Peyer's patch (tissue), 4 donors: Measurements from ENCODE around the gene XIRP2.

Experiments used
- POLR2A ChIP-seq, 2 donors: fragments of 450-650 bp; IDR thresholded peaks; one replicate each; pipeline ENCODE4 v1.5.1; 2017; ENCODE audit warnings: antibody characterized with exemption in 2 of 2, mild to moderate bottlenecking in 2 of 2, moderate library complexity in 2 of 2
- TF ChIP-seq, protein P1 (sequence below), 6 experiments: fragments of 450-650 bp in 4 of 6; fragments of 200-600 bp in 2 of 6; sonication (generic) in 1 of 6; IDR thresholded peaks; one replicate each; pipeline ENCODE4 v1.5.1; 2017 to 2019; ENCODE audit warnings: antibody characterized with exemption in 6 of 6, mild to moderate bottlenecking in 3 of 6, moderate library complexity in 1 of 6

DNA sequence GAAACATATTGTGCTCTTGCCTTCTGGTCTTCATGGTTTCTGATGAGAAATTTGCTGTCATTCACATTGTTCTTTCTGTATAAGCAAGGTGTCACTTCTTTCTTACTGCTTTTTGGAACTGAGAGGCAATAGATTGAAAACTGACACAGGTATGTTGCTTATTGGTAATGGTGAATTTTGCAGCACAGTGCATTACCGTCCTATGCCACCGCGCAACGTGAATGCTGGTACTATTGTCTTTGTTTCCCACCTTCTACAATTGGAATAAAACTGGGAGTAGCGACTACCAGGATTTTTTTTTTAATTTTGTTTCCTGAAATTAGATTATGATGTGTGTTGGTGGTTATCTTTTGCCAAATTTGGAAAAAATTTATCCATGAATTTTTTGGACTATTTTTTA is 11.4 kb downstream of the XIRP2 start:
- TF ChIP-seq, protein P1, sequence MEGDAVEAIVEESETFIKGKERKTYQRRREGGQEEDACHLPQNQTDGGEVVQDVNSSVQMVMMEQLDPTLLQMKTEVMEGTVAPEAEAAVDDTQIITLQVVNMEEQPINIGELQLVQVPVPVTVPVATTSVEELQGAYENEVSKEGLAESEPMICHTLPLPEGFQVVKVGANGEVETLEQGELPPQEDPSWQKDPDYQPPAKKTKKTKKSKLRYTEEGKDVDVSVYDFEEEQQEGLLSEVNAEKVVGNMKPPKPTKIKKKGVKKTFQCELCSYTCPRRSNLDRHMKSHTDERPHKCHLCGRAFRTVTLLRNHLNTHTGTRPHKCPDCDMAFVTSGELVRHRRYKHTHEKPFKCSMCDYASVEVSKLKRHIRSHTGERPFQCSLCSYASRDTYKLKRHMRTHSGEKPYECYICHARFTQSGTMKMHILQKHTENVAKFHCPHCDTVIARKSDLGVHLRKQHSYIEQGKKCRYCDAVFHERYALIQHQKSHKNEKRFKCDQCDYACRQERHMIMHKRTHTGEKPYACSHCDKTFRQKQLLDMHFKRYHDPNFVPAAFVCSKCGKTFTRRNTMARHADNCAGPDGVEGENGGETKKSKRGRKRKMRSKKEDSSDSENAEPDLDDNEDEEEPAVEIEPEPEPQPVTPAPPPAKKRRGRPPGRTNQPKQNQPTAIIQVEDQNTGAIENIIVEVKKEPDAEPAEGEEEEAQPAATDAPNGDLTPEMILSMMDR (IDR thresholded peaks at IDR 0.05): no peak
- TF ChIP-seq POLR2A (IDR thresholded peaks at IDR 0.05): no peak
